ENCODE data around the gene CXXC5. TPM values are rescaled to one million over a fixed set of nuclear protein-coding genes. Genes with fewer than 3 reads are reported as not detected.

CXXC5 gene
- total RNA-seq, 1 donor from 2014 or later, result 1.3 TPM

GRCh38 chr5:139633295-139634027, 14.7 kb upstream of the CXXC5 start:
- Mint-ChIP-seq H3K27ac (no peak overlapping the region), H3K9me3 (no peaks in the 10 kb centered on the region), H3K4me3 (ENCODE audit: low read depth) (no peak overlapping the region), H3K27me3 (ENCODE audit: low read depth) (no peaks in the 10 kb centered on the region), H3K36me3 (ENCODE audit: low read depth) (peaks cover 33% of the 10 kb centered on the region), H3K4me1 (ENCODE audit: low read depth) (peaks cover 32% of the 10 kb centered on the region)
- intact Hi-C loops (cut with micrococcal nuclease), result loop anchor here (1.0 to 10.0 kb wide), 3 partner anchors 57 to 219 kb away; no protein-coding TSS in a partner anchor
- DNase-seq (ENCODE audit: low spot score), result peak; percentile 53

DNA sequence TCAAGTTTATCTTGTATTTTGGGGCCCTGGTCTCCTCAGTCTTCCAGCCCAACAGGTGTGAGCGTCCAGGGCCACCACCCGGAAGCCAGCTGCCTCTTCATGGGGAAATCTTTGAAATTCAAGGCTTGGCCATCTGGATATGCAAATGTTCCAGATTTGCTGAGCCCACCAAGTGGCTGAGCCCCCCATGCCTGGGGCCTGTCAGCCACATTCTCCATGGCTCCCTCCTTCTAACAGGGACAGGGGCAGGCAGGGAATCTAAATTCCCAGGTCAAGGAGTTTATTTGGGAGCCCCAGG, 14.2 kb upstream of the CXXC5 start:
- intact Hi-C loops (cut with micrococcal nuclease), result loop anchor here (2.0 to 10.0 kb wide), 2 partner anchors 57 to 219 kb away; no protein-coding TSS in a partner anchor
- H3K4me1 Mint-ChIP-seq (ENCODE audit: low read depth), result peaks cover 32% of the 10 kb centered on the region
- no peak overlapping the region for H3K4me3 Mint-ChIP-seq (ENCODE audit: low read depth)
- DNase-seq (ENCODE audit: low spot score), result no peak
- H3K36me3 Mint-ChIP-seq (ENCODE audit: low read depth), result peaks cover 33% of the 10 kb centered on the region
- H3K27me3 Mint-ChIP-seq (ENCODE audit: low read depth), result no peaks in the 10 kb centered on the region
- H3K27ac Mint-ChIP-seq, result no peak overlapping the region
- H3K9me3 Mint-ChIP-seq, result no peaks in the 10 kb centered on the region

DNA sequence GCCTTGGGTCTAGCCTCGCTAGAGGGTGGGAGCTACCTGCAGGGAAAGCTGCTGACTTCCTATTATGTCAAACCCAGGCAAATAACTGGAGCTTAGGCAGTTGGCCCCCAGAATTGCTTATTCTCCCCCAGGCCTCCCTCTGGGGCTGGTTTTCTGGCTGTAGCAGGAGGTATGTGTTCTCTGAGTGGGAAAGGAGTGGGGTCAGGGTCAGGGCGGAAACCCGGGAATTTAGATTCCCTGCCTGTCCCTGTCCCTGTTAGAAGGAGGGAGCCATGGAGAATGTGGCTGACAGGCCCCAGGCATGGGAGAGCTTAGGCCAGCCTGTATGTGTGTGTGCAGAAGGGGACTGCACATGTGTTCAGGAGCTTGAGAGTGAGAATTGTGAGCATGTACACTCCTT, 13.6 kb upstream of the CXXC5 start:
- intact Hi-C loops (cut with micrococcal nuclease), result loop anchor here (2.0 to 10.0 kb wide), 2 partner anchors 56 to 220 kb away; no protein-coding TSS in a partner anchor
- H3K27ac Mint-ChIP-seq, result no peak overlapping the region
- no peaks in the 10 kb centered on the region for H3K9me3 Mint-ChIP-seq
- H3K4me1 Mint-ChIP-seq (ENCODE audit: low read depth), result peaks cover 32% of the 10 kb centered on the region
- H3K36me3 Mint-ChIP-seq (ENCODE audit: low read depth), result peaks cover 27% of the 10 kb centered on the region
- no peak for DNase-seq (ENCODE audit: low spot score)
- H3K4me3 Mint-ChIP-seq (ENCODE audit: low read depth), result no peak overlapping the region
- no peaks in the 10 kb centered on the region for H3K27me3 Mint-ChIP-seq (ENCODE audit: low read depth)

- peaks cover 22% of the 10 kb centered on the region for H3K36me3 Mint-ChIP-seq (ENCODE audit: low read depth)
- no peak for DNase-seq (ENCODE audit: low spot score)
- H3K27ac Mint-ChIP-seq, result peak overlapping the region; percentile 50
- peaks cover 32% of the 10 kb centered on the region for H3K4me1 Mint-ChIP-seq (ENCODE audit: low read depth)
- intact Hi-C loops (cut with micrococcal nuclease), result loop anchor here (2.0 to 10.0 kb wide), 3 partner anchors 56 to 220 kb away; no protein-coding TSS in a partner anchor
- H3K27me3 Mint-ChIP-seq (ENCODE audit: low read depth), result no peaks in the 10 kb centered on the region
- no peak overlapping the region for H3K4me3 Mint-ChIP-seq (ENCODE audit: low read depth)
- H3K9me3 Mint-ChIP-seq, result no peaks in the 10 kb centered on the region
These were observed 13.0 kb upstream of the CXXC5 start for GRCh38 chr5:139635191-139635590.

DNA sequence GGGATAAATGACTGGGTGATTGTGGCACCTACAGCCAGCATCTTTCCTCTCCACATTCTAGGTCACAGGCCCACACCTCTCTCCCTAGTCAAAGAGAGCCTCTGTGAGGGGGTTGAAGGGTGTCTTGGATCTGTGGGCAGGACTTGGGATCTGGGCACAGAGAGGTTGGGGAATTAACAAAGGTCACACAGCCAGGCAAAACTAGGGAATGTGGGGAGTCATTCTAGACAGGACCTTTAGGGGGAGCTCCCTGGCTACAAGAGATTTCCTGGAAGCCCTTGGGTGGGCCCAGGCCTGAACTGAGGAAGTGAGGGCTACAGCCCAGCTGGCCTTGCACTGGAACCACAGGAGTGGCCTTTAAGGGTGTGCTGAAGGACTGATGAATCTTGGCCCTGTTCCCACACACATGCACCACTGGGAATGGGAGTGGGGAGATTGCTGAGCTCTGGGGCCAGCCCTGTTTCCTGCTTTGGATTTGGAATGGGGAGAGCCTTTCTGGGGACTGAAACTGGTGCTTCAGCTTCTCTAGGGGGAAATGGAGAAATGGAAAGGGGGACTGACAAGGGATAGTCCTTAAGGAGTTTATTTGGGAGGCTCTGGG, 12.4 kb upstream of the CXXC5 start:
- Mint-ChIP-seq H3K27ac (peak overlapping the region; percentile 50), H3K27me3 (ENCODE audit: low read depth) (no peaks in the 10 kb centered on the region), H3K36me3 (ENCODE audit: low read depth) (peaks cover 20% of the 10 kb centered on the region), H3K4me1 (ENCODE audit: low read depth) (peaks cover 32% of the 10 kb centered on the region), H3K9me3 (no peaks in the 10 kb centered on the region), H3K4me3 (ENCODE audit: low read depth) (no peak overlapping the region)
- DNase-seq (ENCODE audit: low spot score), result no peak
- intact Hi-C loops (cut with micrococcal nuclease), result loop anchor here (2.0 to 10.0 kb wide), 3 partner anchors 55 to 221 kb away; no protein-coding TSS in a partner anchor

GRCh38 chr5:139636207-139636792, 11.8 kb upstream of the CXXC5 start:
- peaks cover 32% of the 10 kb centered on the region for H3K4me1 Mint-ChIP-seq (ENCODE audit: low read depth)
- peak; percentile 61 for DNase-seq (ENCODE audit: low spot score)
- peak overlapping the region; percentile 50 for H3K27ac Mint-ChIP-seq
- peak overlapping the region; percentile 16 for H3K4me3 Mint-ChIP-seq (ENCODE audit: low read depth)
- no peaks in the 10 kb centered on the region for H3K27me3 Mint-ChIP-seq (ENCODE audit: low read depth)
- H3K9me3 Mint-ChIP-seq, result no peaks in the 10 kb centered on the region
- intact Hi-C loops (cut with micrococcal nuclease), result loop anchor here (5.0 to 10.0 kb wide), 2 partner anchors 76 to 221 kb away; no protein-coding TSS in a partner anchor
- H3K36me3 Mint-ChIP-seq (ENCODE audit: low read depth), result peaks cover 20% of the 10 kb centered on the region

GRCh38 chr5:139636975-139637408, 11.2 kb upstream of the CXXC5 start:
- intact Hi-C loops (cut with micrococcal nuclease), result loop anchor here (1.0 to 10.0 kb wide), 4 partner anchors 11 to 222 kb away; partner anchors contain the start of gene CXXC5
- Mint-ChIP-seq H3K27me3 (ENCODE audit: low read depth) (no peaks in the 10 kb centered on the region), H3K9me3 (no peaks in the 10 kb centered on the region), H3K27ac (peak overlapping the region; percentile 50), H3K4me3 (ENCODE audit: low read depth) (peak overlapping the region; percentile 0), H3K4me1 (ENCODE audit: low read depth) (peaks cover 32% of the 10 kb centered on the region), H3K36me3 (ENCODE audit: low read depth) (peaks cover 20% of the 10 kb centered on the region)
- DNase-seq (ENCODE audit: low spot score), result no peak

- intact Hi-C loops (cut with micrococcal nuclease), result loop anchor here (1.0 to 10.0 kb wide), 4 partner anchors 11 to 223 kb away; partner anchors contain the start of gene CXXC5
- H3K4me3 Mint-ChIP-seq (ENCODE audit: low read depth), result no peak overlapping the region
- no peak overlapping the region for H3K27ac Mint-ChIP-seq
These were observed 10.6 kb upstream of the CXXC5 start for GRCh38 chr5:139637438-139638089.

DNA sequence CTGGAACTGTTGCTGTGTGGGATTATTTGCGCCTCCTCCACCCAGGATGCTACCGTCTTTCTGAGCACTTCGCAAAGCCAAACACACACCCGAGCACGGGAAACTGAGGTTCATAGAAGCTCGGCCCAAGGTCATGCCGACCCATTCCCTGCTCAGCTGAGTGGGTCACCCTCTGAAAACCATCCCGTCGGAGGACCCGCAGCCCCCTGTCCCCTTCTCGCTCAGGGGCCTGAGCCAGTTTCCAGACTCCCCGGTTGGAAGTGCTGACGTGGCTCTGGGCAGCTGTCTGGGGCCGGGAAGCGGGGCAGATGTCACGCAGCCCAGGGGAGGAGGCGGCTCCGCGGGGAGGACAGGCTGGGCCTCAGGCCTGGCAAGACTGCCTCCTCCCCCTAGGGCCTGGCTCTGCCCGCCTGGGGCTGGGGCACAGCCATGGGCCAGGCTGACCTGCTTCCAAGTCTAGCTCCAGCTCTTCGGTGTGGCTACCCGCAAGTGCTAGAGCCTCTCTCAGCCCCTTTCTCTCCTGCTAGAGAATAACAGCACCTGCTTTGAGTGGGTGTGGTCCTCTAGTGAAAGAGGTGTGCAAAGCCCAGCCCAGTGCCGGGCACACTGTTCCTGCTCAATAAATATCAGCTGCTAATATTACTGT, 9.9 kb upstream of the CXXC5 start:
- no peaks in the 10 kb centered on the region for H3K27me3 Mint-ChIP-seq (ENCODE audit: low read depth)
- no peak for DNase-seq (ENCODE audit: low spot score)
- H3K36me3 Mint-ChIP-seq (ENCODE audit: low read depth), result peaks cover 20% of the 10 kb centered on the region
- intact Hi-C loops (cut with micrococcal nuclease), result loop anchor here (5.0 to 10.0 kb wide), 2 partner anchors 74 to 223 kb away; no protein-coding TSS in a partner anchor
- H3K4me3 Mint-ChIP-seq (ENCODE audit: low read depth), result no peak overlapping the region
- no peak overlapping the region for H3K27ac Mint-ChIP-seq
- peaks cover 29% of the 10 kb centered on the region for H3K4me1 Mint-ChIP-seq (ENCODE audit: low read depth)
- H3K9me3 Mint-ChIP-seq, result no peaks in the 10 kb centered on the region

More at GRCh38 chr5:139637438-139638089, 10.6 kb upstream of the CXXC5 start:
- Mint-ChIP-seq H3K27me3 (ENCODE audit: low read depth) (no peaks in the 10 kb centered on the region), H3K36me3 (ENCODE audit: low read depth) (peaks cover 20% of the 10 kb centered on the region), H3K4me1 (ENCODE audit: low read depth) (peaks cover 30% of the 10 kb centered on the region), H3K9me3 (no peaks in the 10 kb centered on the region)
- DNase-seq (ENCODE audit: low spot score), result no peak

- H3K27me3 Mint-ChIP-seq (ENCODE audit: low read depth), result no peaks in the 10 kb centered on the region
- H3K9me3 Mint-ChIP-seq, result no peaks in the 10 kb centered on the region
- no peak overlapping the region for H3K4me3 Mint-ChIP-seq (ENCODE audit: low read depth)
- no peak overlapping the region for H3K27ac Mint-ChIP-seq
- peaks cover 20% of the 10 kb centered on the region for H3K36me3 Mint-ChIP-seq (ENCODE audit: low read depth)
- peaks cover 27% of the 10 kb centered on the region for H3K4me1 Mint-ChIP-seq (ENCODE audit: low read depth)
- no peak for DNase-seq (ENCODE audit: low spot score)
- intact Hi-C loops (cut with micrococcal nuclease), result loop anchor here (5.0 to 10.0 kb wide), 2 partner anchors 73 to 224 kb away; no protein-coding TSS in a partner anchor
These were observed 9.2 kb upstream of the CXXC5 start for GRCh38 chr5:139638736-139639618.

- intact Hi-C loops (cut with micrococcal nuclease), result loop anchor here (5.0 to 10.0 kb wide), 2 partner anchors 73 to 225 kb away; no protein-coding TSS in a partner anchor
- no peak overlapping the region for H3K4me3 Mint-ChIP-seq (ENCODE audit: low read depth)
- peaks cover 16% of the 10 kb centered on the region for H3K36me3 Mint-ChIP-seq (ENCODE audit: low read depth)
- peaks cover 23% of the 10 kb centered on the region for H3K4me1 Mint-ChIP-seq (ENCODE audit: low read depth)
- no peak for DNase-seq (ENCODE audit: low spot score)
- no peaks in the 10 kb centered on the region for H3K27me3 Mint-ChIP-seq (ENCODE audit: low read depth)
- H3K27ac Mint-ChIP-seq, result no peak overlapping the region
- H3K9me3 Mint-ChIP-seq, result no peaks in the 10 kb centered on the region
These were observed 8.3 kb upstream of the CXXC5 start for GRCh38 chr5:139639619-139640380.
